ENCODE measurements around the gene CDCA7L.
"Not testable (repeated sequence)": the region's sequence is repeated elsewhere in the genome, so short reads cannot be mapped to it uniquely, and the experiment has no call there.

The CDCA7L gene

GRCh38 chr7:21943436-21943835, 2.3 kb downstream of the CDCA7L start:
- no peak for DNase-seq

DNA sequence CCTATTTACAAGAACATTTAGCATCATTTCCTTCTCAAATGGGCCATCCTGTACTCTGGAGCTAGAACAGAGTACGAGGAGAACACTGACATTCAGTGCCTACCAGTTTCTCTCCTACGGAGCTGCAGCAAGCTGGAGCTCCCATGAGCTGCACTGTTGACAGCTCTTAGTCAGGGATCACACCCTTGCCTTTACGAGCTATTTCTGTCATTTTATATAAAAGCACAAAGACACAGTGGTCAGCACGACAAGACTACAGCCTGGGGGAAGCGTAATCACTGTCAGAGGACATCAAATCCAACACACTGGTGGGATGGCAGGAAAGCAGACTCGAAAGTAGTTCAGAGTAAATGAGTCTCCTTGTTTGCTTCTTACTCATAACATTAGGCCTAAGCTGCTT, 2.7 kb downstream of the CDCA7L start:
- DNase-seq: no peak

GRCh38 chr7:21941611-21942141, 4.0 kb downstream of the CDCA7L start:
- no peak for DNase-seq

DNA sequence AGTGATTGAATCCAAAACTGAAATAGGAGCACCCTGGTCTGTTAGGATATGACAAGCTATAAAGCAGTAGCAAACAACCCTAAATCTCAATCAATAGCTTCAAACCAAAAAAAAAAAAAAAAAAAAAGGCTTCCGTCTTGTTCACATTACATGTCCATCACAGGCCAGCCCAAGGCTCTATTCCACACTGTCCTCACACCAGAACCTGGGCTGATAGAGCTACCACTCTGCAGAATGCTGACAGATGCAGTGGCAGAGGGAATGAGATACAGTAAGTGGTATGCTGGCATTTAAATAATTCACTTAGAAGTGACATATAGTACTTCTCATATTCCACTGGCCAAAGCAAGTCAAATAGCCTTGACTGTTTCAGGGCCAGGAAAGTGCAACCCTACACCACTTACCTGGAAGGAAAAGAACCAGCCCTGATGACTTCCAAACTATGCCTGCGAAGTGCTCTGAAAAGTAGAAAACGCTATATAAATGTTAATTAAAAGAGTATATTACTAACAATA, 5.8 kb downstream of the CDCA7L start:
- peak; percentile 50 to 52 for DNase-seq

DNA sequence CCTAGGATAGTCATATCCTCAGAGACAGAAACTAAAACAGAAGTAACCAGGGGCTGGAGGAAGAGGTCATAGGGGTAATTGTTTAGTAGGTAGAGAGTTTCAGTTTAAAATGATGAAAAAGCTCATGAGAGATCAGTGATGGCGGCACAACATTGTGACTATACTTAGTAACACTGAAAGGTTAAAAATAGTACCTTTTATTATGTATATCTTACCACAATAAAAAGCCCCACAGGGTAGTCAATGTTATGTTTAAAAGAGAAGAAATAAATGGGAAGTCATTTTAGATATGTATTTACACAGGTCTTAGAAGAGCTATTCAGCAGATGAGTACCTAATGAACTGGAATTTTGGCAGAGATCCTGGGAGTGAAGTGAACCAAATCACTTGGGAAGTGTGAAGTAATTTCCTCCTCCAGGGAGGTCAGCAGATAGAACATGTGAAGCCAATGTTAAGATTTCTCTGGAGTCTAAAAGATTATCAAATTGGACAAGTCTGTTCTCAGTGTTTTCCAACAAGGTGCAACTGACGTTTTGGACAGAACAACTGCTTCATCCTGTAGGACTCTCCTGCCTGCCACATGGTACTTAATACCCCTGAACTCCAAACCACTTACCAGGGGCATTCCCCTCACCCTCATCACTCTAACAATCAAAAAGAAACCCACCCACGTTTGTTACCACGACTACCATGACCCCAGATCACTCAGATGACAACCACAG, 6.4 kb downstream of the CDCA7L start:
- DNase-seq: peak; percentile 64 to 69

DNA sequence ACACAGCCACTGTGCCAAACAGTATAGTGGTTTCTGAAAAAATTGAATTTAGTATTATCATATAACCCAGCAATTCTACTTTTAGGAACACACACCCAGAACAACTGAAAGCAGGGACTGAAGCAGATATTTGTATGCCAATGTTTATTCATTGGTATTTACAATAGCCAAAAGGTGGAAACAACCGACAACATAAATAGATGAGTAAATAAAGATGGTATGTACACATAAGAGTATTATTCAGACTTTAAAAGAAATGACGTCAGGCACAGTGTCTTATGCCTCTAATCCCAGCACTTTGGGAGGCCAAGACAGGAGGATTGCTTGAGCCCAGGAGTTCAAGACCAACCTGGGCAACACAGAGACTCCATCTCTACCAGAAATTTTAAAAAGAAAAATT, 7.2 kb downstream of the CDCA7L start:
- DNase-seq: no peak

GRCh38 chr7:21934808-21935207, 10.9 kb downstream of the CDCA7L start:
- no peak for DNase-seq

DNA sequence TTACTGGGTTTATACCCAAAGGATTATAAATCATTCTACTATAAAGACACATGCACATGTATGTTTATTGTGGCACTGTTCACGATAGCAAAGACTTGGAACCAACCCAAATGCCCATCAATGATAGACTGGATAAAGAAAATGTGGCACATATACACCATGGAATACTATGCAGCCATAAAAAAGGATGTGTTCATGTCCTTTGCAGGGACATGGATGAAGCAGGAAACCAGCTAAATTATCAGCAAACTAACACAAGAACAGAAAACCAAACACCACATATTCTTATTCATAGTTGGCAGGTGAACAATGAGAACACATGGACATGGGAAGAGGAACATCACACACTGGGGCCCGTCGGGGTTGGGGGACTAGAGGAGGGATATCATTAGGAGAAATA, 12.4 kb downstream of the CDCA7L start:
- not testable (repeated sequence) for DNase-seq

GRCh38 chr7:21927693-21928092, 18.0 kb downstream of the CDCA7L start:
- DNase-seq: no peak

- no peak for DNase-seq
These were observed 19.3 kb downstream of the CDCA7L start for GRCh38 chr7:21926448-21926847.

DNA sequence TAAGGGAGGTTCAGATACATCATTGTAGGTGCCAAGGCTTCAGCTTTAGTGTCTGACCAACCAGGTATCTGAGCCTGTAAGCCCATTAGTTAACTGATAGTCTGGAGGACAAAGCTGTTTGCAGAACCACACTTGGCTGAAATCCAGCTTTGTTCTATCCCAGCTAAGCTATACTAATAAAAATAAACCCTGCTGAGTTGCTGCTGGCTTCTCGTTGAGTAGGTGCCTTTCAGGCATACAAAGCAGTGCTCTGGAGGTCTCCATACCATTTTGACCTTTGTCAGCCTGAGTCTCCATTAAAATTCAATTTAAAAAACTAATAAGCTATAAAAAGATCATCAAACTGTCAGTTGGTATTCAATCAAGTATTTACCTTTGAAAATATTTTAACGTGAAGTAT, 22.0 kb downstream of the CDCA7L start:
- DNase-seq: no peak

DNA sequence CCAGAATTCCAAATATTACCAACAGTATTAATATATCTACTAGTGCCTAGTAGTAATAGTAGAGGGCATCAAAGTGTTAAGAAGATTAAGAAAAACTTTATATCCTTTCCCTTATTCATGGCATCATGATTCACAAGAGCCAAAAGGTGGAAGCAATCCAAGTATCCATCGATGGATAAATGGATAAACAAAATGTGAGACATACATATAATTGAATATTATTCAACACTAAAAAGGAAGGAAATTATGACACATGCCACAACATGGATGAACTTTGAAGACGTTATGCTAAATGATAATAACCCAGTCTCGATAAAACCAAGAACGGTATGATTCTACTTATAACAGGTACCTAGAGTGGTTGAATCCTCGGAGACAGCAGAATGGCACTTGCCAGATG, 23.1 kb downstream of the CDCA7L start:
- no peak for DNase-seq

DNA sequence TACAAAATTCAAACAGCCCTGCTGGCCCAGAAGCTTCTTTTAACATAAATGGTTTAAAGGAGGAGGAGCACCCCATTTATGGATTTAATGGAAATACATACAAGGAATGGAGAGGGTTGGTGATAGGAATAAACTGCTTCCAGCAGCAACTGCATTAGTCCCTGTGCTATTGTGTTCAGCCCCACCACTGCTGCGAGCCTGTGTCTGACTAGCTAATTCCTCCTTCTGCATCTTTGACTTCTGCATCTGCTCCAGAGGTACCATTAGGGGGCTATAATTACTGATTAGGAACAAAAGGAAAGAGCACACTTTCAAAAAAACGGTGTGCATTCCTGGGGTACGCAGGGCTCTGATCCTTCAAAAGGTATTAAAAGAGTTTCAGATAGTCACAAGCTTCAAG, 24.8 kb downstream of the CDCA7L start:
- DNase-seq: no peak

DNA sequence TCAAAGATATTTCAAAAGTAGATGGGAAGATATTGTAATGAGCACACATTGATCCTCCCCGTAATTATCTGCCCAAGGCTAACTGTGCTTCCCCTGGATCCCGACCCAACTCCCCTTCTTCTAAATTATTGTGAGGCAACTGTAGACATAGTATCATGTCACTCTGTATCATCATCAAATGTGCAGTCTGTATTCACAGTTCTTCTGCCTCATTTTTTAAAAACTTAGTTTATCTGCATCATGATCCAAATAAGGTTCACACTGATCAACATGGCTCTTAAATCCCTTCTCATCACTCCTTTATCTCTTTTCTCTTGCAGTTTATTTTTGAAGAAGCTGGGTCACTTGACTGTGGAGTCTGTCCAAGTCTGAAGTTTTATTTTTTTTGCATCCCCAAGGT, 27.5 kb downstream of the CDCA7L start:
- DNase-seq: no peak

GRCh38 chr7:21916629-21917028, 29.1 kb downstream of the CDCA7L start:
- DNase-seq: no peak

DNA sequence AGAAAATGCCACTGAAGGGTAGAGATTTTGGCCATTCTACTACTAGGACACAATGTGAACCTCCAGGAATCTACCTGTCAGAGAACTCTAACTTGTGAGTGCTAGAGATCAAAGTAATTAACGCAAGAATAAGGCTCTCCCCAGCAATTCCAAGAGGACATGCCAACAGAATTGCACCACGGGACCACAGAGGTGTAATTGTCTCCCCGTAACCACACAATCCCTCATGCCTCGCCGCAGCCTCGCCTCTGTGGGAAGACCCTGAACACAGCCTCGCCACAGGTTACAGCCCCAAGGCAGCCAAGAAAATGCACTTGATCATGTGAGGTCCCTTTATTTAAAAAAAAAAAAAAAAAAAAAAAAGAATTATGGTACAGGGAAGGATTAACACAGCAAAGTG, 29.5 kb downstream of the CDCA7L start:
- no peak for DNase-seq

DNA sequence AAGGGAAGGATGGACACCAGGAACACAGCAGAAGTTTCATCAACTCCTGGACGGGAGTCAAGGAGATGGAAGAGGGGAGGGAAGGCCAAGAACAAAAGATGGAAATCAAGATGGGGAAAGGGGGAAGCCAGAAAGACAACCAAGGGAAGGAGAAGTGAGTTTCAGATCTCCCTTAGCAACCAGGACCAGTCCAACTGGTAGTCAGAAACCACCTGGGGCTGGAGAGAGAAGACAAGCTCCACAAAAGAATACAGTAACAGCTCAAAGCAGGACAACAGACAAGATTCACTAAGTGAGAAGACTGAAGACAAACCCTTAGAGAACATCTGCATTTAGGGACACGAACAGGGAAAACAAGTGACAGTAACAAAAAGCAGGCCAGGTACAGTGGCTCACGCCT, 30.6 kb downstream of the CDCA7L start:
- DNase-seq: no peak

DNA sequence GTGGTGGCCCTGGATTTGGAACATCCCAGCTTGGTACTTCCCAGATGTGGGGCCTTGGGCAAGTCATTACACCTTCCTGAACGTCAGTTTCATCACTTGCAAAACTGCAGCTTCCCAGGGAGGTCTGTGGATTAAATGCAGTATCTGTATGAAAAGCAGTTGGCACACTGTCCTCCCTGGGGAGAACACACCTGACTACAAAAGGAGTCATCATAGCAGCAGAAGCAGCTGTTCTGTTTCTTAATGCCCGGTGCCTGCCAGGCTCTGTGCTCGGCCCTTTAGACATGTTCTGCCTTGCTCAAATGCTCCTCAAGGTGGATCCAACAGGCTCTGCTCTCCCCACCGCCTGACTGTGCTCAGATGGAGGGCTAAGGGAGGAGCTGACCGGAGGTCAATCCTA, 31.0 kb downstream of the CDCA7L start:
- no peak for DNase-seq

- no peak for DNase-seq
These were observed 32.5 kb downstream of the CDCA7L start for GRCh38 chr7:21912931-21913780.

DNA sequence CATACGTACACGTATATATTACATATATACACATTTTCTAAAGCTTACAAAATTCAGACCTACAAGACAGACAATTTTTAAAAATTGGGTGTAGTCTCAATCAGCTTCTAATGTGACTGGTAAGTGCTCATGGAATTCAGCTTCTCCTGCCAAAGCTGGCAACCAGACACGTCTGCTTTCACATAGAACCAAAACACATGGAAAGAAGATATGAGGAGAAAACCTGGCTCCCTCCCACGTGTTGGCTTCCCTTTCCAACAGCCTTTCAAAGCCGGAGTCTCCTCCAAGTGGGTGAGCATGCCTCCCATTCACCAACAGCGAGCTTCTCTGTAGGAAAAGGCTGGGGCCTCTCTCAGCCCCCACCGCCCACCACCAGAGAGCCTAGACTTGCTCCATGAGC, 33.4 kb downstream of the CDCA7L start:
- DNase-seq: no peak

- no peak for DNase-seq
These were observed 34.3 kb downstream of the CDCA7L start for GRCh38 chr7:21911341-21911875.

GRCh38 chr7:21910253-21910652, 35.4 kb downstream of the CDCA7L start:
- DNase-seq: no peak

DNA sequence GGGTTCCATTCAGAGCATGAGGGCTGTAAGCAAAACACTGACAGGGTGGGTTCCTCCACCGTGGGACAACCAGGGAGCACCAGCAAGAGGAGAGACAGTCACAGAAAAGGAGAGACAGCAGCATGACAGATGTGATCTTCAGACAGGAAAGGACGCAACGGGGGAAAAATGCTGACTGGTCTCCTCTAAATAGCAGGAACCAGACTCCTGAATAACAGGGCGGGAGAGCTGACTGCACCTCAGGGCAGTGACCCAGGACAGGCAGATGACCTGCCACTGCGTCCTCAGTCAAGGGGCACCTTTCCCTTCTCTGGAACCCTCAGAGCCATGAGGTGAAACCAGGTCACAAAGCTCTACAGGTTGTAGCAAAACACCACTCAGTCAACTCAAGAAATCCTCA, 37.0 kb downstream of the CDCA7L start:
- no peak for DNase-seq
